DOHH2 (cell line): ENCODE measurements around the gene RPS6KA4.
A peak's percentile ranks its signal among the peaks of the same experiment; 100 is the strongest.

ENCODE experiments used
- H3F3A ChIP-seq: fragments of 200-600 bp; sonication (generic), shearing (Covaris generic); 2 replicates; pipeline ENCODE4 v1.6.0; 2016; ENCODE audit warnings: antibody characterized with exemption, mild to moderate bottlenecking; ENCODE audit not compliant: control insufficient read depth, insufficient read depth
- H3K27ac ChIP-seq: fragments of 200-600 bp; sonication (generic); 2 replicates; pipeline ENCODE4 v1.5.1; 2014; ENCODE audit warnings: low read depth, mild to moderate bottlenecking, low read length, moderate library complexity
- H3K27me3 ChIP-seq: fragments of 200-600 bp; sonication (generic); 2 replicates; pipeline ENCODE4 v1.6.1; 2014; ENCODE audit warnings: mild to moderate bottlenecking, low read length, mixed read lengths; ENCODE audit not compliant: control insufficient read depth
- H3K36me3 ChIP-seq: fragments of 200-600 bp; sonication (generic); 2 replicates; pipeline ENCODE4 v1.6.1; 2014; ENCODE audit warnings: mild to moderate bottlenecking, low read length, moderate library complexity, mixed read lengths; ENCODE audit not compliant: control insufficient read depth
- H3K4me1 ChIP-seq: fragments of 200-600 bp; sonication (generic); 2 replicates; pipeline ENCODE4 v1.6.1; 2014; ENCODE audit warnings: mild to moderate bottlenecking, low read length, mixed read lengths; ENCODE audit not compliant: control insufficient read depth
- H3K4me2 ChIP-seq: fragments of 200-600 bp; sonication (generic); 2 replicates; pipeline ENCODE4 v1.6.0; 2014; ENCODE audit warnings: mild to moderate bottlenecking, low read length, moderate library complexity
- H3K4me3 ChIP-seq: fragments of 200-600 bp; sonication (generic); 2 replicates; pipeline ENCODE4 v1.5.1; 2014; ENCODE audit warnings: mild to moderate bottlenecking, low read length, mixed read lengths
- H3K79me2 ChIP-seq: fragments of 200-600 bp; sonication (generic); 2 replicates; pipeline ENCODE4 v1.6.1; 2014; ENCODE audit warnings: mild to moderate bottlenecking, low read length, mixed read lengths; ENCODE audit not compliant: control insufficient read depth
- H3K9me2 ChIP-seq: fragments of 200-600 bp; sonication (generic); replicated peaks from 2 replicates; pipeline ENCODE4 v1.6.1; 2014; ENCODE audit warnings: mild to moderate bottlenecking, low read length, mixed read lengths; ENCODE audit not compliant: control insufficient read depth
- H3K9me3 ChIP-seq: fragments of 200-600 bp; sonication (generic); 2 replicates; pipeline ENCODE4 v1.6.1; 2014; ENCODE audit warnings: antibody characterized with exemption, low read length, mixed read lengths; ENCODE audit not compliant: control insufficient read depth, insufficient read depth
- H4K20me1 ChIP-seq: fragments of 200-600 bp; sonication (generic); 2 replicates; pipeline ENCODE4 v1.6.0; 2014; ENCODE audit warnings: low read depth, mild to moderate bottlenecking, antibody characterized with exemption, low read length, moderate library complexity; ENCODE audit not compliant: control insufficient read depth, insufficient read depth
- EZH2phosphoT487 ChIP-seq: fragments of 200-600 bp; sonication (generic); IDR thresholded peaks from 2 replicates; pipeline ENCODE4 v1.6.1; 2017; ENCODE audit warnings: borderline replicate concordance, mild to moderate bottlenecking, antibody characterized with exemption, low read length, moderate library complexity, mixed read lengths
- TF ChIP-seq, protein P1 (sequence below): fragments of 200-600 bp; sonication (generic); IDR thresholded peaks from one replicate; pipeline ENCODE4 v1.5.1; 2014; ENCODE audit warnings: antibody characterized with exemption, mild to moderate bottlenecking, low read depth, low read length; ENCODE audit not compliant: poor library complexity, severe bottlenecking

The RPS6KA4 gene

GRCh38 chr11:64359712-64360445 is 917 bp downstream of the RPS6KA4 start:
- H3K79me2 ChIP-seq, result peaks cover 6% of the 10 kb centered on the region; the same call in 1 of the 2 replicates
- H3K27ac ChIP-seq, result no peak overlapping the region
- H3F3A ChIP-seq, result peaks cover 13% of the 10 kb centered on the region
- no peaks in the 10 kb centered on the region for H4K20me1 ChIP-seq
- H3K9me3 ChIP-seq, result no peaks in the 10 kb centered on the region
- H3K4me1 ChIP-seq, result peaks cover 44% of the 10 kb centered on the region
- no peaks in the 10 kb centered on the region for H3K9me2 ChIP-seq
- no peaks in the 10 kb centered on the region for H3K27me3 ChIP-seq
- H3K4me3 ChIP-seq, result peak overlapping the region; percentile 83
- H3K4me2 ChIP-seq, result peak overlapping the region; percentile 98
- TF ChIP-seq EZH2phosphoT487, result no peak
- TF ChIP-seq, protein P1, sequence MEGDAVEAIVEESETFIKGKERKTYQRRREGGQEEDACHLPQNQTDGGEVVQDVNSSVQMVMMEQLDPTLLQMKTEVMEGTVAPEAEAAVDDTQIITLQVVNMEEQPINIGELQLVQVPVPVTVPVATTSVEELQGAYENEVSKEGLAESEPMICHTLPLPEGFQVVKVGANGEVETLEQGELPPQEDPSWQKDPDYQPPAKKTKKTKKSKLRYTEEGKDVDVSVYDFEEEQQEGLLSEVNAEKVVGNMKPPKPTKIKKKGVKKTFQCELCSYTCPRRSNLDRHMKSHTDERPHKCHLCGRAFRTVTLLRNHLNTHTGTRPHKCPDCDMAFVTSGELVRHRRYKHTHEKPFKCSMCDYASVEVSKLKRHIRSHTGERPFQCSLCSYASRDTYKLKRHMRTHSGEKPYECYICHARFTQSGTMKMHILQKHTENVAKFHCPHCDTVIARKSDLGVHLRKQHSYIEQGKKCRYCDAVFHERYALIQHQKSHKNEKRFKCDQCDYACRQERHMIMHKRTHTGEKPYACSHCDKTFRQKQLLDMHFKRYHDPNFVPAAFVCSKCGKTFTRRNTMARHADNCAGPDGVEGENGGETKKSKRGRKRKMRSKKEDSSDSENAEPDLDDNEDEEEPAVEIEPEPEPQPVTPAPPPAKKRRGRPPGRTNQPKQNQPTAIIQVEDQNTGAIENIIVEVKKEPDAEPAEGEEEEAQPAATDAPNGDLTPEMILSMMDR, result peak; percentile 26
- H3K36me3 ChIP-seq, result peaks cover 23% of the 10 kb centered on the region

- H3K4me3 ChIP-seq, result peak overlapping the region; percentile 83
- H4K20me1 ChIP-seq, result no peaks in the 10 kb centered on the region
- peaks cover 25% of the 10 kb centered on the region for H3K36me3 ChIP-seq
- no peaks in the 10 kb centered on the region for H3K27me3 ChIP-seq
- peaks cover 6% of the 10 kb centered on the region; the same call in 1 of the 2 replicates for H3K79me2 ChIP-seq
- no peaks in the 10 kb centered on the region for H3K9me3 ChIP-seq
- TF ChIP-seq EZH2phosphoT487, result no peak
- TF ChIP-seq, protein P1, result no peak
- no peaks in the 10 kb centered on the region for H3K9me2 ChIP-seq
- peaks cover 10% of the 10 kb centered on the region for H3F3A ChIP-seq
- H3K4me1 ChIP-seq, result peaks cover 47% of the 10 kb centered on the region
- no peak overlapping the region for H3K27ac ChIP-seq
- H3K4me2 ChIP-seq, result peak overlapping the region; percentile 98
These were observed 1.5 kb downstream of the RPS6KA4 start for GRCh38 chr11:64360448-64360921.

DNA sequence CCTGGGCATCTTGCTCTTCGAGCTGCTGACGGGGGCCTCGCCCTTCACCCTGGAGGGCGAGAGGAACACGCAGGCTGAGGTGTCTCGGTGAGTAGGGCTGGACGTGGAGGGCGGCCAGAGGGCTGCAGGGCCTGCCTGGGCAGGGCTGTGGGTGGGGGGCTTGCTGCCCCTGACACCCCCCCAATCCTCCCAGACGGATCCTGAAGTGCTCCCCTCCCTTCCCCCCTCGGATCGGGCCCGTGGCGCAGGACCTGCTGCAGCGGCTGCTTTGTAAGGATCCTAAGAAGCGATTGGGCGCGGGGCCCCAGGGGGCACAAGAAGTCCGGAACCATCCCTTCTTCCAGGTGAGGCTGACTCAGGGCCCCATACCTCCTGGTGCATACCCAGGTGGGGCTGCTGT is 2.7 kb downstream of the RPS6KA4 start:
- no peak overlapping the region for H3K4me2 ChIP-seq
- no peak overlapping the region for H3K4me3 ChIP-seq
- no peaks in the 10 kb centered on the region for H4K20me1 ChIP-seq
- no peaks in the 10 kb centered on the region for H3K9me2 ChIP-seq
- H3K36me3 ChIP-seq, result peaks cover 26% of the 10 kb centered on the region
- peaks cover 6% of the 10 kb centered on the region; the same call in 1 of the 2 replicates for H3K79me2 ChIP-seq
- H3F3A ChIP-seq, result peaks cover 8% of the 10 kb centered on the region; the same call in 1 of the 2 replicates
- no peaks in the 10 kb centered on the region for H3K9me3 ChIP-seq
- TF ChIP-seq EZH2phosphoT487, result no peak
- TF ChIP-seq, protein P1, result no peak
- H3K27ac ChIP-seq, result no peak overlapping the region
- no peaks in the 10 kb centered on the region for H3K27me3 ChIP-seq
- H3K4me1 ChIP-seq, result peaks cover 45% of the 10 kb centered on the region
